Left ventricle myocardium inferior (tissue), 1 donor: ENCODE data around the gene OMA1. TPM values are rescaled to one million over a fixed set of nuclear protein-coding genes. Genes with fewer than 3 reads are reported as not detected.
"Not testable (repeated sequence)": the region's sequence is repeated elsewhere in the genome, so short reads cannot be mapped to it uniquely, and the experiment has no call there.

Experiments used
- DNase-seq: peaks from one replicate; pipeline ENCODE4 v3.0.0-alpha.2; 2020
- H3K27ac ChIP-seq: fragments of 200-600 bp; replicated peaks from 2 replicates; pipeline ENCODE4 v1.8.0; 2021
- H3K27me3 ChIP-seq: fragments of 200-600 bp; 2 replicates; pipeline ENCODE4 v1.8.0; 2021; ENCODE audit warnings: low read depth
- H3K36me3 ChIP-seq: fragments of 200-600 bp; 2 replicates; pipeline ENCODE4 v1.8.0; 2021
- H3K4me1 ChIP-seq: fragments of 200-600 bp; 2 replicates; pipeline ENCODE4 v1.8.0; 2021
- H3K4me3 ChIP-seq: fragments of 200-600 bp; 2 replicates; pipeline ENCODE4 v1.8.0; 2021; ENCODE audit warnings: mild to moderate bottlenecking, moderate library complexity
- H3K9me3 ChIP-seq: fragments of 200-600 bp; replicated peaks from 2 replicates; pipeline ENCODE4 v1.8.0; 2021
- CTCF ChIP-seq: fragments of 200-600 bp; IDR thresholded peaks from 2 replicates; pipeline ENCODE4 v1.8.0; 2021; ENCODE audit warnings: antibody characterized with exemption, mild to moderate bottlenecking, borderline replicate concordance
- intact Hi-C: fragments of 100-400 bp; cut with micrococcal nuclease; formaldehyde crosslinking; loops from one replicate; pipeline ENCODE4 v1.11.0; 2022
- total RNA-seq: library from RNA; stranded (reverse); fragmentation: NEBNext Ultra II Directional; extraction: Animal tissue kit (Norgen Biotek cat#: 25700); gene quantifications from one replicate; pipeline ENCODE4 v1.2.1, GENCODE V29; 2021
- donor health status: DM: no; HTN: yes; CAD: no; lungs with severe emphysema.

OMA1 gene
- total RNA-seq, 1 donor from 2014 or later: 36.6 TPM

- no peak for DNase-seq
- Histone ChIP-seq H3K4me1 (no peaks in the 10 kb centered on the region), H3K9me3 (no peaks in the 10 kb centered on the region), H3K36me3 (no peaks in the 10 kb centered on the region), H3K4me3 (no peak overlapping the region), H3K27ac (no peak overlapping the region), H3K27me3 (peaks cover 60% of the 10 kb centered on the region)
- intact Hi-C loops: no loop called here
- TF ChIP-seq CTCF: no peak
Measured at GRCh38 chr1:58570094-58570493, 23.6 kb upstream of the OMA1 start.

- H3K27me3 ChIP-seq: peaks cover 48% of the 10 kb centered on the region
- no peak overlapping the region for H3K27ac ChIP-seq
- H3K4me1 ChIP-seq: no peaks in the 10 kb centered on the region
- intact Hi-C loops: no loop called here
- H3K4me3 ChIP-seq: no peak overlapping the region
- H3K36me3 ChIP-seq: no peaks in the 10 kb centered on the region
- TF ChIP-seq CTCF: no peak
- DNase-seq: no peak
- H3K9me3 ChIP-seq: no peaks in the 10 kb centered on the region
Measured at GRCh38 chr1:58568911-58569310, 22.4 kb upstream of the OMA1 start.

GRCh38 chr1:58568271-58568860 lies 21.8 kb upstream of the OMA1 start:
- Histone ChIP-seq H3K4me3 (no peak overlapping the region), H3K27ac (no peak overlapping the region), H3K9me3 (no peaks in the 10 kb centered on the region), H3K36me3 (no peaks in the 10 kb centered on the region), H3K27me3 (peaks cover 48% of the 10 kb centered on the region), H3K4me1 (no peaks in the 10 kb centered on the region)
- intact Hi-C loops: no loop called here
- TF ChIP-seq CTCF: no peak
- no peak for DNase-seq

GRCh38 chr1:58566339-58566738 lies 19.8 kb upstream of the OMA1 start:
- no peak for TF ChIP-seq CTCF
- intact Hi-C loops: no loop called here
- Histone ChIP-seq H3K36me3 (no peaks in the 10 kb centered on the region), H3K4me1 (no peaks in the 10 kb centered on the region), H3K27me3 (peaks cover 29% of the 10 kb centered on the region), H3K9me3 (no peaks in the 10 kb centered on the region), H3K4me3 (no peak overlapping the region), H3K27ac (no peak overlapping the region)
- DNase-seq: no peak

GRCh38 chr1:58563715-58564114 lies 17.2 kb upstream of the OMA1 start:
- H3K36me3 ChIP-seq, H3K4me3 ChIP-seq, H3K4me1 ChIP-seq, DNase-seq, intact Hi-C loops, H3K27ac ChIP-seq: not testable (repeated sequence)
- Histone ChIP-seq H3K9me3 (peaks cover 11% of the 10 kb centered on the region), H3K27me3 (peaks cover 15% of the 10 kb centered on the region)

GRCh38 chr1:58561633-58562032 lies 15.1 kb upstream of the OMA1 start:
- Histone ChIP-seq H3K4me1 (no peaks in the 10 kb centered on the region), H3K4me3 (no peak overlapping the region), H3K9me3 (peaks cover 11% of the 10 kb centered on the region), H3K27me3 (peaks cover 16% of the 10 kb centered on the region), H3K36me3 (no peaks in the 10 kb centered on the region), H3K27ac (no peak overlapping the region)
- TF ChIP-seq CTCF: no peak
- no peak for DNase-seq
- intact Hi-C loops: no loop called here
